Liver (tissue), 9 donors: ENCODE results near the gene TRIM52. TPM values are rescaled to one million over a fixed set of nuclear protein-coding genes. Genes with fewer than 3 reads are reported as not detected.

Source experiments
- DNase-seq: peaks from one replicate; pipeline ENCODE4 v3.0.0-alpha.2; 2017; ENCODE audit warnings: low spot score
- H3K27ac ChIP-seq, 2 donors: one replicate each; pipeline ENCODE4 v1.7.0; 2013; ENCODE audit warnings: inconsistent platforms in 2 of 2, low read length in 2 of 2, control low read depth in 1 of 2, low read depth in 1 of 2, mild to moderate bottlenecking in 1 of 2
- H3K27me3 ChIP-seq, 4 donors: one replicate each; pipeline versions ENCODE4 v1.6.1 to v1.7.0; 2013; ENCODE audit warnings: low read length in 3 of 4, inconsistent platforms in 1 of 4, mild to moderate bottlenecking in 1 of 4, moderate library complexity in 1 of 4; ENCODE audit not compliant: control insufficient read depth in 4 of 4, insufficient read depth in 4 of 4
- H3K36me3 ChIP-seq, 4 donors: one replicate each; pipeline versions ENCODE4 v1.6.1 to v1.7.0; 2013; ENCODE audit warnings: low read length in 3 of 4, mild to moderate bottlenecking in 3 of 4, low read depth in 1 of 4, moderate library complexity in 1 of 4; ENCODE audit not compliant: control insufficient read depth in 4 of 4, insufficient read depth in 3 of 4
- H3K4me1 ChIP-seq, 4 donors: one replicate each; pipeline versions ENCODE4 v1.6.1 to v1.7.0; 2013; ENCODE audit warnings: low read length in 3 of 4, mild to moderate bottlenecking in 3 of 4, moderate library complexity in 1 of 4; ENCODE audit not compliant: control insufficient read depth in 4 of 4, insufficient read depth in 4 of 4
- H3K4me3 ChIP-seq, 3 donors: one replicate each; pipeline versions ENCODE4 v1.6.1 to v1.7.0; 2013; ENCODE audit warnings: low read length in 3 of 3, control low read depth in 1 of 3, low read depth in 1 of 3, mild to moderate bottlenecking in 1 of 3
- H3K9ac ChIP-seq, 2 donors: one replicate each; pipeline ENCODE4 v1.7.0; 2013; ENCODE audit warnings: low read length in 2 of 2, mild to moderate bottlenecking in 2 of 2, moderate library complexity in 2 of 2, control low read depth in 1 of 2, low read depth in 1 of 2
- H3K9me3 ChIP-seq, 4 donors: one replicate each; pipeline versions ENCODE4 v1.6.1 to v1.7.0; 2013; ENCODE audit warnings: low read length in 3 of 4; ENCODE audit not compliant: control insufficient read depth in 4 of 4
- ATF3 ChIP-seq: IDR thresholded peaks from 2 replicates; pipeline ENCODE4 v1.6.1; 2016; ENCODE audit warnings: antibody characterized with exemption
- CTCF ChIP-seq: fragments of 150-350 bp; IDR thresholded peaks from 2 replicates; pipeline ENCODE4 v1.5.1; 2017; ENCODE audit warnings: improper control_type of control experiment, low read depth, low read length; ENCODE audit not compliant: missing input control
- EGR1 ChIP-seq, 2 donors: IDR thresholded peaks; 2 replicates each; pipeline ENCODE4 v1.6.1; 2016 to 2018; ENCODE audit warnings: antibody characterized with exemption in 2 of 2, low read depth in 2 of 2
- FOXA1 ChIP-seq: IDR thresholded peaks from 2 replicates; pipeline ENCODE4 v1.6.1; 2016; ENCODE audit warnings: antibody characterized with exemption
- FOXA2 ChIP-seq: IDR thresholded peaks from 2 replicates; pipeline ENCODE4 v1.6.1; 2016; ENCODE audit warnings: antibody characterized with exemption
- GABPA ChIP-seq, 2 donors: IDR thresholded peaks in 1 of 2; conservative IDR thresholded peaks in 1 of 2; 2 replicates each; pipeline ENCODE4 v1.6.1; 2016; ENCODE audit warnings: antibody characterized with exemption in 2 of 2, mild to moderate bottlenecking in 1 of 2, moderate library complexity in 1 of 2
- HNF4A ChIP-seq, 2 donors: conservative IDR thresholded peaks; 2 replicates each; pipeline ENCODE4 v1.6.1; 2016; ENCODE audit warnings: antibody characterized with exemption in 2 of 2, mild to moderate bottlenecking in 2 of 2
- HNF4G ChIP-seq: IDR thresholded peaks from 2 replicates; pipeline ENCODE4 v1.6.1; 2016; ENCODE audit warnings: antibody characterized with exemption
- JUND ChIP-seq, 2 donors: IDR thresholded peaks; 2 replicates each; pipeline ENCODE4 v1.6.1; 2016; ENCODE audit warnings: antibody characterized with exemption in 2 of 2
- MAX ChIP-seq: IDR thresholded peaks from 2 replicates; pipeline ENCODE4 v1.6.1; 2016; ENCODE audit warnings: antibody characterized with exemption
- NR2F2 ChIP-seq: IDR thresholded peaks from 2 replicates; pipeline ENCODE4 v1.6.1; 2016; ENCODE audit warnings: antibody characterized with exemption
- RAD21 ChIP-seq, 2 donors: IDR thresholded peaks; 2 replicates each; pipeline ENCODE4 v1.6.1; 2016; ENCODE audit warnings: antibody characterized with exemption in 2 of 2, mild to moderate bottlenecking in 2 of 2
- REST ChIP-seq: IDR thresholded peaks from 2 replicates; pipeline ENCODE4 v1.6.1; 2016; ENCODE audit warnings: antibody characterized with exemption, mild to moderate bottlenecking
- RXRA ChIP-seq, 2 donors: IDR thresholded peaks; 2 replicates each; pipeline ENCODE4 v1.6.1; 2017 to 2018; ENCODE audit warnings: antibody characterized with exemption in 2 of 2, mild to moderate bottlenecking in 1 of 2
- SP1 ChIP-seq: IDR thresholded peaks from 2 replicates; pipeline ENCODE4 v1.6.1; 2018; ENCODE audit warnings: antibody characterized with exemption, mild to moderate bottlenecking
- TAF1 ChIP-seq: conservative IDR thresholded peaks from 2 replicates; pipeline ENCODE4 v1.6.1; 2016; ENCODE audit warnings: antibody characterized with exemption, mild to moderate bottlenecking
- YY1 ChIP-seq: IDR thresholded peaks from 2 replicates; pipeline ENCODE4 v1.6.1; 2016; ENCODE audit warnings: antibody characterized with exemption, mild to moderate bottlenecking
- ZBTB33 ChIP-seq: IDR thresholded peaks from 2 replicates; pipeline ENCODE4 v1.6.1; 2016; ENCODE audit warnings: antibody characterized with exemption
- WGBS: extraction: QIAGEN DNeasy Blood & Tissue Kit; methylation state at CpG from one replicate; pipeline ENCODE4 v1.1.7; 2013; 5-methylcytosine and 5-hydroxymethylcytosine counted together
- polyA plus RNA-seq, 2 donors: library from polyadenylated mRNA; stranded (reverse) in 1 of 2; unstranded in 1 of 2; fragments of 200-250 nt in 1 of 2; fragments of >200 nt in 1 of 2; fragmentation: Nextera tagmentation in 1 of 2; extraction: Ambion mirVana in 1 of 2; gene quantifications; one replicate each; pipeline versions ENCODE4 v1.2.1 to v1.2.3, GENCODE V29; 2013 to 2015
- total RNA-seq, 2 donors: library from RNA; depleted of rRNA; stranded (reverse); fragments of >200 nt; gene quantifications; one replicate each; pipeline ENCODE4 v1.2.3, GENCODE V29; 2014
- donor health status: healthy.
- donor health status: healthy.
- donor health status: healthy.
- donor health status: healthy.
- donor health status: healthy.

TRIM52 gene
- total and polyA plus RNA-seq, 4 donors, result 2.8 to 11.4 (median 6.3) TPM

- no peaks in the 10 kb centered on the region for H3K4me1 ChIP-seq
- no peak overlapping the region for H3K9ac ChIP-seq
- H3K9me3 ChIP-seq, result no peaks in the 10 kb centered on the region
- H3K27me3 ChIP-seq, result no peaks in the 10 kb centered on the region
- peaks cover 24 to 71% (median 48%) of the 10 kb centered on the region in 4 donors for H3K36me3 ChIP-seq
- no peak for DNase-seq
- WGBS, result 82% methylated on average over 16 of the region's 16 CpGs
- no peak overlapping the region for H3K27ac ChIP-seq
- H3K4me3 ChIP-seq, result no peak overlapping the region
- TF ChIP-seq RAD21 (IDR thresholded peaks at IDR 0.05), result no peak
- no peak for TF ChIP-seq CTCF
- TF ChIP-seq FOXA1, result no peak
- TF ChIP-seq SP1, result no peak
- no peak for TF ChIP-seq TAF1
- no peak for TF ChIP-seq MAX
- no peak for TF ChIP-seq GABPA (IDR thresholded peaks at IDR 0.05 in 1 of 2, conservative IDR thresholded peaks at IDR 0.05 in 1 of 2)
- no peak for TF ChIP-seq HNF4G
- TF ChIP-seq EGR1 (IDR thresholded peaks at IDR 0.05; ENCODE audit: low read depth in 2 of 2), result no peak
- TF ChIP-seq FOXA2, result no peak
- no peak for TF ChIP-seq HNF4A (conservative IDR thresholded peaks at IDR 0.05)
Measured at GRCh38 chr5:181233088-181233800, 27.7 kb downstream of the TRIM52 start.

GRCh38 chr5:181232593-181232992, 28.4 kb downstream of the TRIM52 start:
- TF ChIP-seq REST (no peak), YY1 (no peak), CTCF (no peak), EGR1 (IDR thresholded peaks at IDR 0.05; ENCODE audit: low read depth in 2 of 2) (no peak), FOXA2 (no peak), FOXA1 (no peak), NR2F2 (no peak), RAD21 (IDR thresholded peaks at IDR 0.05) (no peak), GABPA (IDR thresholded peaks at IDR 0.05 in 1 of 2, conservative IDR thresholded peaks at IDR 0.05 in 1 of 2) (no peak), ATF3 (no peak), HNF4A (conservative IDR thresholded peaks at IDR 0.05) (no peak), HNF4G (no peak), JUND (IDR thresholded peaks at IDR 0.05) (no peak), RXRA (IDR thresholded peaks at IDR 0.05) (no peak), SP1 (no peak), ZBTB33 (no peak), TAF1 (no peak), MAX (no peak)
- 93% methylated on average over 18 of the region's 18 CpGs for WGBS

More at GRCh38 chr5:181232593-181232992, 28.4 kb downstream of the TRIM52 start:
- Histone ChIP-seq H3K9ac (no peak overlapping the region), H3K4me1 (no peaks in the 10 kb centered on the region), H3K4me3 (no peak overlapping the region), H3K27me3 (no peaks in the 10 kb centered on the region), H3K27ac (no peak overlapping the region), H3K36me3 (peaks cover 19 to 64% (median 42%) of the 10 kb centered on the region in 4 donors), H3K9me3 (no peaks in the 10 kb centered on the region)
- no peak for DNase-seq
